Measurements from ENCODE around the gene OLA1.

OLA1 gene

GRCh38 chr2:174219321-174219720 is 29.0 kb downstream of the OLA1 start:
- no peak for DNase-seq (ENCODE audit: low read depth)
- TF ChIP-seq CTCF (conservative IDR thresholded peaks at IDR 0.05; ENCODE audit: control insufficient read depth, insufficient read depth, low read depth, low read length) = no peak
- H3K4me3 ChIP-seq (ENCODE audit: control insufficient read depth, low read depth, low read length) = no peak overlapping the region

- H3K4me3 ChIP-seq (ENCODE audit: control insufficient read depth, low read depth, low read length) = no peak overlapping the region
- DNase-seq (ENCODE audit: low read depth) = no peak
- TF ChIP-seq CTCF (conservative IDR thresholded peaks at IDR 0.05; ENCODE audit: control insufficient read depth, insufficient read depth, low read depth, low read length) = no peak
These were observed 29.6 kb downstream of the OLA1 start for GRCh38 chr2:174218773-174219172.

- no peak for DNase-seq (ENCODE audit: low read depth)
- no peak overlapping the region for H3K4me3 ChIP-seq (ENCODE audit: control insufficient read depth, low read depth, low read length)
- no peak for TF ChIP-seq CTCF (conservative IDR thresholded peaks at IDR 0.05; ENCODE audit: control insufficient read depth, insufficient read depth, low read depth, low read length)
These were observed 30.5 kb downstream of the OLA1 start for GRCh38 chr2:174217869-174218268.

- no peak for TF ChIP-seq CTCF (conservative IDR thresholded peaks at IDR 0.05; ENCODE audit: control insufficient read depth, insufficient read depth, low read depth, low read length)
- DNase-seq (ENCODE audit: low read depth) = no peak
- H3K4me3 ChIP-seq (ENCODE audit: control insufficient read depth, low read depth, low read length) = no peak overlapping the region
These were observed 36.4 kb downstream of the OLA1 start for GRCh38 chr2:174211954-174212353.

- no peak for DNase-seq (ENCODE audit: low read depth)
- no peak for TF ChIP-seq CTCF (conservative IDR thresholded peaks at IDR 0.05; ENCODE audit: control insufficient read depth, insufficient read depth, low read depth, low read length)
- no peak overlapping the region for H3K4me3 ChIP-seq (ENCODE audit: control insufficient read depth, low read depth, low read length)
These were observed 37.5 kb downstream of the OLA1 start for GRCh38 chr2:174210862-174211261.

- no peak for DNase-seq (ENCODE audit: low read depth)
- H3K4me3 ChIP-seq (ENCODE audit: control insufficient read depth, low read depth, low read length) = no peak overlapping the region
- TF ChIP-seq CTCF (conservative IDR thresholded peaks at IDR 0.05; ENCODE audit: control insufficient read depth, insufficient read depth, low read depth, low read length) = no peak
These were observed 39.0 kb downstream of the OLA1 start for GRCh38 chr2:174209325-174209724.

GRCh38 chr2:174208026-174208425 is 40.3 kb downstream of the OLA1 start:
- H3K4me3 ChIP-seq (ENCODE audit: control insufficient read depth, low read depth, low read length) = no peak overlapping the region
- no peak for DNase-seq (ENCODE audit: low read depth)
- TF ChIP-seq CTCF (conservative IDR thresholded peaks at IDR 0.05; ENCODE audit: control insufficient read depth, insufficient read depth, low read depth, low read length) = no peak
